ENCODE data around the gene KIF5C. TPM values are rescaled to one million over a fixed set of nuclear protein-coding genes. Genes with fewer than 3 reads are reported as not detected.

KIF5C gene
- total and polyA plus RNA-seq, 8 donors, result under 0.01 to 14.7 (median 2.4) TPM

GRCh38 chr2:148922062-148922461, 47.0 kb downstream of the KIF5C start:
- intact Hi-C loops (cut with DNase I; ENCODE audit: low total_unique reads), result no loop called here
- WGBS, 5 donors, result 94 to 99% (median 96%) methylated on average over 5 of the region's 5 CpGs
- no peak for TF ChIP-seq POLR2AphosphoS5 (IDR thresholded peaks at IDR 0.05)
- TF ChIP-seq CTCF (IDR thresholded peaks at IDR 0.05), result no peak
- TF ChIP-seq POLR2A (IDR thresholded peaks at IDR 0.05), result no peak

GRCh38 chr2:148922776-148923475, 47.9 kb downstream of the KIF5C start:
- no peaks in the 10 kb centered on the region for H3K27me3 ChIP-seq
- H3K4me1 ChIP-seq, result peaks cover 0 to 6% (median 3%) of the 10 kb centered on the region in 4 donors
- no peaks in the 10 kb centered on the region for H3K36me3 ChIP-seq
- H3K27ac ChIP-seq, result no peak overlapping the region
- H3K9me3 ChIP-seq, result peaks cover 0 to 15% (median 13%) of the 10 kb centered on the region in 4 donors
- no peak for TF ChIP-seq EP300 (IDR thresholded peaks at IDR 0.05)
- intact Hi-C loops (cut with DNase I; ENCODE audit: low total_unique reads), result no loop called here
- DNase-seq, result no peak
- H3K4me3 ChIP-seq, result no peak overlapping the region
- 81 to 91% (median 86%) methylated on average over 3 of the region's 3 CpGs for WGBS, 5 donors

More at GRCh38 chr2:148922062-148922461, 47.0 kb downstream of the KIF5C start:
- DNase-seq, result no peak
- H3K9me3 ChIP-seq, result peaks cover 0 to 22% (median 13%) of the 10 kb centered on the region in 4 donors
- no peak overlapping the region for H3K27ac ChIP-seq
- no peak overlapping the region for H3K4me3 ChIP-seq
- H3K27me3 ChIP-seq, result no peaks in the 10 kb centered on the region
- H3K4me1 ChIP-seq, result peaks cover 0 to 4% (median 1%) of the 10 kb centered on the region in 4 donors
- no peaks in the 10 kb centered on the region for H3K36me3 ChIP-seq

- no peak overlapping the region for H3K27ac ChIP-seq
- H3K4me3 ChIP-seq, result no peak overlapping the region
- H3K9me3 ChIP-seq, result no peaks in the 10 kb centered on the region
- 78 to 88% (median 82%) methylated on average over 4 of the region's 4 CpGs for WGBS, 5 donors
- no peak for DNase-seq
- no peaks in the 10 kb centered on the region for H3K27me3 ChIP-seq
- intact Hi-C loops (cut with DNase I; ENCODE audit: low total_unique reads), result no loop called here
- H3K36me3 ChIP-seq, result no peaks in the 10 kb centered on the region
- TF ChIP-seq EP300 (IDR thresholded peaks at IDR 0.05) (no peak), CTCF (IDR thresholded peaks at IDR 0.05) (no peak), POLR2AphosphoS5 (IDR thresholded peaks at IDR 0.05) (no peak), POLR2A (IDR thresholded peaks at IDR 0.05) (no peak)
- H3K4me1 ChIP-seq, result peaks cover 0 to 6% (median 3%) of the 10 kb centered on the region in 4 donors
Measured at GRCh38 chr2:148924514-148925178, 49.6 kb downstream of the KIF5C start.

- TF ChIP-seq POLR2AphosphoS5 (IDR thresholded peaks at IDR 0.05) (no peak), CTCF (IDR thresholded peaks at IDR 0.05) (peak in 4 of 7 experiments; percentile 43 to 51 (median 47))
- no peak overlapping the region for H3K27ac ChIP-seq
Measured at GRCh38 chr2:148926291-148926961, 51.4 kb downstream of the KIF5C start.

More at GRCh38 chr2:148926291-148926961, 51.4 kb downstream of the KIF5C start:
- WGBS, 5 donors, result 56 to 68% (median 63%) methylated on average over 33 of the region's 33 CpGs
- H3K9me3 ChIP-seq, result no peaks in the 10 kb centered on the region
- peak; percentile 59 to 82 for DNase-seq
- H3K4me3 ChIP-seq, result peak overlapping the region; percentile 8 to 40 (median 20)
- H3K36me3 ChIP-seq, result no peaks in the 10 kb centered on the region
- intact Hi-C loops (cut with DNase I; ENCODE audit: low total_unique reads), result no loop called here
- H3K27me3 ChIP-seq, result no peaks in the 10 kb centered on the region
- peaks cover 0 to 6% (median 3%) of the 10 kb centered on the region in 4 donors for H3K4me1 ChIP-seq

Measured in stomach (tissue), 9 donors.